H9 (cell line): ENCODE results near the gene ZNF101. TPM values are rescaled to one million over a fixed set of nuclear protein-coding genes. Genes with fewer than 3 reads are reported as not detected.

Experiments used
- DNase-seq: peaks from one replicate; pipeline ENCODE4 v3.0.0-alpha.2; 2017
- H2AFZ ChIP-seq: one replicate; pipeline ENCODE4 v1.6.1; 2013; ENCODE audit warnings: mild to moderate bottlenecking, low read length, control low read depth, moderate library complexity
- H2AK5ac ChIP-seq: 2 replicates; pipeline ENCODE4 v1.6.1; 2013; ENCODE audit warnings: low read length, control low read depth, mixed read lengths; ENCODE audit not compliant: insufficient read length
- H2BK120ac ChIP-seq: one replicate; pipeline ENCODE4 v1.6.1; 2013; ENCODE audit warnings: low read depth, mild to moderate bottlenecking, low read length, control low read depth, inconsistent platforms; ENCODE audit not compliant: poor library complexity, severe bottlenecking
- H2BK12ac ChIP-seq: 2 replicates; pipeline ENCODE4 v1.6.1; 2013; ENCODE audit warnings: low read length, control low read depth, mixed read lengths, low read depth; ENCODE audit not compliant: insufficient read length
- H2BK15ac ChIP-seq: 2 replicates; pipeline ENCODE4 v1.6.1; 2013; ENCODE audit warnings: low read depth, low read length, control low read depth
- H2BK20ac ChIP-seq: one replicate; pipeline ENCODE4 v1.6.1; 2013; ENCODE audit warnings: low read depth, mild to moderate bottlenecking, low read length, control low read depth, inconsistent platforms; ENCODE audit not compliant: poor library complexity, severe bottlenecking
- H2BK5ac ChIP-seq: 2 replicates; pipeline ENCODE4 v1.6.1; 2013; ENCODE audit warnings: low read length, control low read depth, mixed read lengths; ENCODE audit not compliant: insufficient read length
- H3K14ac ChIP-seq: 2 replicates; pipeline ENCODE4 v1.6.1; 2013; ENCODE audit warnings: low read length, control low read depth; ENCODE audit not compliant: insufficient read depth
- H3K18ac ChIP-seq: 2 replicates; pipeline ENCODE4 v1.6.1; 2013; ENCODE audit warnings: low read depth, mild to moderate bottlenecking, mixed read lengths, low read length, control low read depth; ENCODE audit not compliant: insufficient read length
- H3K23ac ChIP-seq: 2 replicates; pipeline ENCODE4 v1.6.1; 2013; ENCODE audit warnings: low read length, control low read depth, mixed read lengths, low read depth; ENCODE audit not compliant: insufficient read length
- H3K23me2 ChIP-seq: 2 replicates; pipeline ENCODE4 v1.6.1; 2013; ENCODE audit warnings: low read depth, mild to moderate bottlenecking, mixed read lengths, low read length, control low read depth; ENCODE audit not compliant: insufficient read length, poor library complexity, severe bottlenecking
- H3K27ac ChIP-seq: 2 replicates; pipeline ENCODE4 v1.5.1; 2013; ENCODE audit warnings: low read length, control low read depth, mixed read lengths, low read depth; ENCODE audit not compliant: insufficient read length
- H3K27me3 ChIP-seq: 2 replicates; pipeline ENCODE4 v1.6.1; 2013; ENCODE audit warnings: low read length, control low read depth, inconsistent platforms; ENCODE audit not compliant: insufficient read depth
- H3K4ac ChIP-seq: 2 replicates; pipeline ENCODE4 v1.6.1; 2013; ENCODE audit warnings: low read depth, mild to moderate bottlenecking, control low read depth, inconsistent platforms, low read length, moderate library complexity
- H3K4me1 ChIP-seq: 2 replicates; pipeline ENCODE4 v1.6.1; 2013; ENCODE audit warnings: low read length, control low read depth, inconsistent platforms; ENCODE audit not compliant: insufficient read depth
- H3K4me2 ChIP-seq: 2 replicates; pipeline ENCODE4 v1.6.1; 2013; ENCODE audit warnings: low read length, control low read depth, mixed read lengths; ENCODE audit not compliant: insufficient read length, insufficient read depth
- H3K56ac ChIP-seq: 2 replicates; pipeline ENCODE4 v1.6.1; 2013; ENCODE audit warnings: low read depth, mild to moderate bottlenecking, mixed read lengths, low read length, control low read depth; ENCODE audit not compliant: insufficient read length
- H3K79me1 ChIP-seq: 2 replicates; pipeline ENCODE4 v1.6.1; 2013; ENCODE audit warnings: low read depth, mild to moderate bottlenecking, moderate library complexity, low read length, control low read depth, inconsistent platforms; ENCODE audit not compliant: insufficient read depth, poor library complexity, severe bottlenecking
- H3K79me2 ChIP-seq: 2 replicates; pipeline ENCODE4 v1.6.1; 2013; ENCODE audit warnings: low read length, control low read depth, inconsistent platforms; ENCODE audit not compliant: insufficient read depth
- H3K9ac ChIP-seq: 2 replicates; pipeline ENCODE4 v1.6.1; 2013; ENCODE audit warnings: low read length, control low read depth, mixed read lengths; ENCODE audit not compliant: insufficient read length; ENCODE audit errors: extremely low read depth
- H3K9me3 ChIP-seq: one replicate; pipeline ENCODE4 v1.6.1; 2013; ENCODE audit warnings: low read depth, low read length, inconsistent platforms; ENCODE audit not compliant: control insufficient read depth
- H3T11ph ChIP-seq: one replicate; pipeline ENCODE4 v1.6.1; 2013; ENCODE audit warnings: mild to moderate bottlenecking, low read length, control low read depth, inconsistent platforms
- H4K20me1 ChIP-seq: one replicate; pipeline ENCODE4 v1.6.1; 2013; ENCODE audit not compliant: control insufficient read depth, insufficient read length, insufficient read depth
- H4K5ac ChIP-seq: 2 replicates; pipeline ENCODE4 v1.6.1; 2013; ENCODE audit warnings: low read depth, mild to moderate bottlenecking, mixed read lengths, low read length, control low read depth; ENCODE audit not compliant: insufficient read length
- H4K8ac ChIP-seq: replicated peaks from 2 replicates; pipeline ENCODE4 v1.6.1; 2013; ENCODE audit warnings: low read length, control low read depth, mixed read lengths, low read depth; ENCODE audit not compliant: insufficient read length
- H4K91ac ChIP-seq: 2 replicates; pipeline ENCODE4 v1.6.1; 2013; ENCODE audit warnings: low read depth, mild to moderate bottlenecking, moderate library complexity, mixed read lengths, low read length, control low read depth; ENCODE audit not compliant: insufficient read length
- H3K27ac Mint-ChIP-seq, 3 experiments: 2 replicates in 2 of 3; 3 replicates in 1 of 3; pipeline ENCODE4 v1.8.0; 2020 to 2021; ENCODE audit warnings: mixed read lengths in 3 of 3, mild to moderate bottlenecking in 1 of 3, moderate library complexity in 1 of 3
- H3K27me3 Mint-ChIP-seq: 2 replicates; pipeline ENCODE4 v1.8.0; 2021; ENCODE audit warnings: low read depth, mild to moderate bottlenecking, moderate library complexity, mixed read lengths
- H3K36me3 Mint-ChIP-seq, 3 experiments: 2 replicates in 2 of 3; 3 replicates in 1 of 3; pipeline ENCODE4 v1.8.0; 2020 to 2021; ENCODE audit warnings: low read depth in 3 of 3, mixed read lengths in 3 of 3; ENCODE audit not compliant: insufficient read depth in 1 of 3
- H3K4me1 Mint-ChIP-seq, 2 experiments: 2 replicates each; pipeline ENCODE4 v1.8.0; 2020; ENCODE audit warnings: mixed read lengths in 2 of 2
- H3K4me3 Mint-ChIP-seq, 2 experiments: 2 replicates in 1 of 2; 3 replicates in 1 of 2; pipeline ENCODE4 v1.8.0; 2020 to 2021; ENCODE audit warnings: mild to moderate bottlenecking in 2 of 2, mixed read lengths in 2 of 2, moderate library complexity in 1 of 2
- H3K9me3 Mint-ChIP-seq, 2 experiments: 2 replicates in 1 of 2; 3 replicates in 1 of 2; pipeline ENCODE4 v1.8.0; 2020; ENCODE audit warnings: mild to moderate bottlenecking in 2 of 2, mixed read lengths in 2 of 2, moderate library complexity in 1 of 2
- WGBS: extraction: QIAGEN DNeasy Blood & Tissue Kit; methylation state at CpG from one replicate; pipeline ENCODE4 v1.1.7; 2013; ENCODE audit warnings: missing lambda C conversion rate, low lambda C conversion rate, mixed read lengths; ENCODE audit not compliant: insufficient read length; ENCODE audit errors: extremely low coverage; 5-methylcytosine and 5-hydroxymethylcytosine counted together
- total RNA-seq: library from RNA; stranded (reverse); gene quantifications from 2 replicates; pipeline ENCODE4 v1.2.1, GENCODE V29; 2021
- TF ChIP-seq, protein P1 (sequence below): fragments of 200-600 bp; sonication (generic); conservative IDR thresholded peaks from 3 replicates; pipeline ENCODE4 v1.8.0; 2021; ENCODE audit warnings: antibody characterized with exemption, mild to moderate bottlenecking

ZNF101 gene
- total RNA-seq, 1 experiment from 2014 or later, result 46.9 TPM

DNA sequence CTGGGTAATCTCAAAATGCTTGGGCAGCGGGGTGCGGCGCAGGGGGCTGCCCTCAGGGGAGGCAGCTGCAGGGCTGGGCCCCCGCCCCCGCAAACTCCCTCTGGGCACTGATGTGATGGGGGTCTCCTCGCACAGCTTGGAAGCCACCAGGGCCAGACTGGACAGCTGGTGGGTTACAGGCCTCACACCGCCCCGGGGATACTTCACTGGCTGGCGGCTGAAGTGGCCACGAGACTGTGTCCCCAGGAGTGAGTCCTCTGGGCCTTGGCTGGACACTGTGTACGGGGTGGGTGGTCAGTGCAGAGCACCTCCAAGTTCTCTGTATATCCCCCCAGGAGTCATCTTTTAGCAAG, 38.6 kb upstream of the ZNF101 start:
- Histone ChIP-seq H3K79me2 (peaks cover 2% of the 10 kb centered on the region; the same call in 1 of the 2 replicates), H4K5ac (no peak overlapping the region), H3K27me3 (no peaks in the 10 kb centered on the region), H2BK5ac (no peak overlapping the region), H3K4me1 (peaks cover 3% of the 10 kb centered on the region; the same call in 1 of the 2 replicates), H3T11ph (no peak overlapping the region), H2AFZ (no peak overlapping the region), H3K18ac (no peak overlapping the region), H3K14ac (no peak overlapping the region), H3K23ac (no peak overlapping the region), H2BK20ac (no peak overlapping the region), H4K91ac (no peak overlapping the region), H3K9ac (no peak overlapping the region), H3K4ac (no peak overlapping the region), H2BK120ac (no peak overlapping the region), H3K27ac (no peak overlapping the region), H3K56ac (no peak overlapping the region), H3K79me1 (no peaks in the 10 kb centered on the region), H3K23me2 (peaks cover 10% of the 10 kb centered on the region), H4K20me1 (peaks cover 2% of the 10 kb centered on the region), H4K8ac (no peak overlapping the region), H2BK15ac (no peak overlapping the region), H3K9me3 (no peaks in the 10 kb centered on the region), H2BK12ac (no peak overlapping the region), H3K4me2 (no peak overlapping the region), H2AK5ac (no peak overlapping the region)
- no peak for DNase-seq
- Mint-ChIP-seq H3K27ac (no peak overlapping the region), H3K27me3 (peaks cover 3% of the 10 kb centered on the region; the same call in 1 of the 2 replicates), H3K9me3 (no peaks in the 10 kb centered on the region), H3K4me3 (no peak overlapping the region), H3K36me3 (peaks cover 9 to 38% (median 35%) of the 10 kb centered on the region in 3 experiments; a peak in 6 of 7 replicates), H3K4me1 (peaks cover 16 to 20% of the 10 kb centered on the region in 2 experiments)
- no CpG with 5 or more reads among the region's 11 CpGs for WGBS
- TF ChIP-seq, protein P1, sequence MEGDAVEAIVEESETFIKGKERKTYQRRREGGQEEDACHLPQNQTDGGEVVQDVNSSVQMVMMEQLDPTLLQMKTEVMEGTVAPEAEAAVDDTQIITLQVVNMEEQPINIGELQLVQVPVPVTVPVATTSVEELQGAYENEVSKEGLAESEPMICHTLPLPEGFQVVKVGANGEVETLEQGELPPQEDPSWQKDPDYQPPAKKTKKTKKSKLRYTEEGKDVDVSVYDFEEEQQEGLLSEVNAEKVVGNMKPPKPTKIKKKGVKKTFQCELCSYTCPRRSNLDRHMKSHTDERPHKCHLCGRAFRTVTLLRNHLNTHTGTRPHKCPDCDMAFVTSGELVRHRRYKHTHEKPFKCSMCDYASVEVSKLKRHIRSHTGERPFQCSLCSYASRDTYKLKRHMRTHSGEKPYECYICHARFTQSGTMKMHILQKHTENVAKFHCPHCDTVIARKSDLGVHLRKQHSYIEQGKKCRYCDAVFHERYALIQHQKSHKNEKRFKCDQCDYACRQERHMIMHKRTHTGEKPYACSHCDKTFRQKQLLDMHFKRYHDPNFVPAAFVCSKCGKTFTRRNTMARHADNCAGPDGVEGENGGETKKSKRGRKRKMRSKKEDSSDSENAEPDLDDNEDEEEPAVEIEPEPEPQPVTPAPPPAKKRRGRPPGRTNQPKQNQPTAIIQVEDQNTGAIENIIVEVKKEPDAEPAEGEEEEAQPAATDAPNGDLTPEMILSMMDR, result no peak
